GM23248 (cell line): ENCODE measurements around the gene BAZ2B. TPM values are rescaled to one million over a fixed set of nuclear protein-coding genes. Genes with fewer than 3 reads are reported as not detected.
A peak's percentile ranks its signal among the peaks of the same experiment; 100 is the strongest.

Source experiments
- DNase-seq: peaks from one replicate; pipeline ENCODE4 v3.0.0-alpha.2; 2015
- H2AFZ ChIP-seq: fragments of 200-600 bp; sonication (generic); 2 replicates; pipeline ENCODE4 v1.6.1; 2016; ENCODE audit warnings: antibody characterized with exemption
- H3F3A ChIP-seq: fragments of 200-600 bp; sonication (generic); 2 replicates; pipeline ENCODE4 v1.6.1; 2016; ENCODE audit warnings: mild to moderate bottlenecking, antibody characterized with exemption, mixed run types; ENCODE audit not compliant: insufficient read depth
- H3K27ac ChIP-seq: fragments of 200-600 bp; sonication (generic); 2 replicates; pipeline ENCODE4 v1.5.1; 2016; ENCODE audit warnings: mild to moderate bottlenecking
- H3K27me3 ChIP-seq: fragments of 200-600 bp; sonication (generic); replicated peaks from 2 replicates; pipeline ENCODE4 v1.6.1; 2016; ENCODE audit warnings: mild to moderate bottlenecking; ENCODE audit not compliant: insufficient read depth
- H3K36me3 ChIP-seq: fragments of 200-600 bp; sonication (generic); 2 replicates; pipeline ENCODE4 v1.6.1; 2016; ENCODE audit warnings: low read depth, mild to moderate bottlenecking
- H3K4me1 ChIP-seq: fragments of 200-600 bp; sonication (generic); 2 replicates; pipeline ENCODE4 v1.6.1; 2016; ENCODE audit warnings: mild to moderate bottlenecking; ENCODE audit not compliant: insufficient read depth
- H3K4me2 ChIP-seq: fragments of 200-600 bp; sonication (generic); one replicate; pipeline ENCODE4 v1.6.1; 2016; ENCODE audit warnings: mild to moderate bottlenecking; ENCODE audit not compliant: unreplicated experiment
- H3K4me3 ChIP-seq: fragments of 200-600 bp; sonication (generic); 2 replicates; pipeline ENCODE4 v1.5.1; 2016; ENCODE audit warnings: mild to moderate bottlenecking
- H3K79me2 ChIP-seq: fragments of 200-600 bp; sonication (generic); 2 replicates; pipeline ENCODE4 v1.6.1; 2016; ENCODE audit warnings: mild to moderate bottlenecking; ENCODE audit not compliant: insufficient read depth
- H3K9ac ChIP-seq: fragments of 200-600 bp; sonication (generic); 2 replicates; pipeline ENCODE4 v1.6.1; 2016; ENCODE audit warnings: mild to moderate bottlenecking
- H3K9me2 ChIP-seq: fragments of 200-600 bp; sonication (generic); 2 replicates; pipeline ENCODE4 v1.6.1; 2016; ENCODE audit warnings: mixed run types, mild to moderate bottlenecking, moderate library complexity; ENCODE audit not compliant: insufficient read depth
- H3K9me3 ChIP-seq: fragments of 200-600 bp; sonication (generic); one replicate; pipeline ENCODE4 v1.6.1; 2017; ENCODE audit warnings: low read depth
- H4K20me1 ChIP-seq: fragments of 200-600 bp; sonication (generic); 2 replicates; pipeline ENCODE4 v1.6.0; 2016; ENCODE audit not compliant: insufficient read depth
- EZH2 ChIP-seq: fragments of 200-600 bp; sonication (generic); IDR thresholded peaks from 2 replicates; pipeline ENCODE4 v1.6.1; 2018; ENCODE audit warnings: antibody characterized with exemption, mild to moderate bottlenecking; ENCODE audit not compliant: insufficient read depth, poor library complexity, severe bottlenecking
- EZH2phosphoT487 ChIP-seq: fragments of 200-600 bp; sonication (generic); IDR thresholded peaks from 2 replicates; pipeline ENCODE4 v1.6.1; 2018; ENCODE audit warnings: antibody characterized with exemption, moderate library complexity, mild to moderate bottlenecking, low read depth; ENCODE audit not compliant: insufficient read depth
- WGBS, 2 experiments: methylation state at CpG; one replicate each; pipeline ENCODE4 v1.1.6; 2015 to 2017; ENCODE audit warnings: low lambda C conversion rate in 2 of 2, low coverage in 1 of 2; ENCODE audit errors: missing lambda C conversion rate in 2 of 2; 5-methylcytosine and 5-hydroxymethylcytosine counted together
- in situ Hi-C: fragments of 300-500 bp; cut with MboI; formaldehyde crosslinking; loops from 2 replicates; pipeline ENCODE4 v1.15.0; 2020
- polyA plus RNA-seq: library from polyadenylated mRNA; unstranded; fragments of >200 nt; fragmentation: Nextera tagmentation; extraction: Ambion mirVana; gene quantifications from 2 replicates; pipeline ENCODE4 v1.2.1, GENCODE V29; 2016
- total RNA-seq: library from RNA; depleted of rRNA; stranded (reverse); fragments of >200 nt; shearing (Covaris generic); gene quantifications from 2 replicates; pipeline ENCODE4 v1.2.3, GENCODE V29; 2014

BAZ2B gene
- total and polyA plus RNA-seq, 2 experiments from 2014 or later, result 17.0 to 20.5 TPM

- Histone ChIP-seq H3K79me2 (peaks cover 19% of the 10 kb centered on the region; the same call in 1 of the 2 replicates), H3K27ac (no peak overlapping the region), H3K4me2 (no peak overlapping the region), H3K36me3 (no peaks in the 10 kb centered on the region), H3K27me3 (no peaks in the 10 kb centered on the region), H3K4me3 (no peak overlapping the region), H4K20me1 (no peaks in the 10 kb centered on the region), H3K9ac (no peak overlapping the region), H2AFZ (no peak overlapping the region), H3F3A (peaks cover 6% of the 10 kb centered on the region; the same call in 1 of the 2 replicates), H3K9me3 (no peaks in the 10 kb centered on the region), H3K4me1 (peaks cover 7% of the 10 kb centered on the region), H3K9me2 (no peaks in the 10 kb centered on the region)
- in situ Hi-C loops, result no loop called here
- TF ChIP-seq EZH2phosphoT487 (no peak), EZH2 (no peak)
- no peak for DNase-seq
- WGBS, 2 experiments, result 96 to 99% methylated on average over 3 of the region's 3 CpGs
These were observed 110.1 kb downstream of the BAZ2B start for GRCh38 chr2:159506202-159506601.

GRCh38 chr2:159505196-159505595 lies 111.2 kb downstream of the BAZ2B start:
- no peaks in the 10 kb centered on the region for H3K9me2 ChIP-seq
- peak; percentile 7 for DNase-seq
- H2AFZ ChIP-seq, result no peak overlapping the region
- H3K9me3 ChIP-seq, result no peaks in the 10 kb centered on the region
- no peak overlapping the region for H3K27ac ChIP-seq
- no peaks in the 10 kb centered on the region for H3K36me3 ChIP-seq
- no peak overlapping the region for H3K4me2 ChIP-seq
- in situ Hi-C loops, result no loop called here
- no peak overlapping the region for H3K4me3 ChIP-seq
- no peak overlapping the region for H3K9ac ChIP-seq
- no peak for TF ChIP-seq EZH2phosphoT487
- no peak for TF ChIP-seq EZH2
- peaks cover 7% of the 10 kb centered on the region for H3K4me1 ChIP-seq
- H4K20me1 ChIP-seq, result no peaks in the 10 kb centered on the region
- no peaks in the 10 kb centered on the region for H3K27me3 ChIP-seq
- 79 to 94% methylated on average over 1 of the region's 1 CpG for WGBS, 2 experiments
- peaks cover 6% of the 10 kb centered on the region; the same call in 1 of the 2 replicates for H3F3A ChIP-seq
- H3K79me2 ChIP-seq, result peaks cover 17% of the 10 kb centered on the region; the same call in 1 of the 2 replicates

GRCh38 chr2:159501743-159502142 lies 114.6 kb downstream of the BAZ2B start:
- TF ChIP-seq EZH2, result no peak
- no peak for TF ChIP-seq EZH2phosphoT487
- Histone ChIP-seq H3K27ac (no peak overlapping the region), H3K4me1 (peaks cover 15% of the 10 kb centered on the region), H4K20me1 (no peaks in the 10 kb centered on the region), H3K9ac (no peak overlapping the region), H3K27me3 (no peaks in the 10 kb centered on the region), H3K36me3 (no peaks in the 10 kb centered on the region), H3K79me2 (peaks cover 17% of the 10 kb centered on the region; the same call in 1 of the 2 replicates), H3K4me2 (no peak overlapping the region), H2AFZ (no peak overlapping the region), H3K4me3 (no peak overlapping the region), H3K9me3 (no peaks in the 10 kb centered on the region), H3F3A (peaks cover 23% of the 10 kb centered on the region), H3K9me2 (no peaks in the 10 kb centered on the region)
- DNase-seq, result no peak
- 97% methylated on average over 1 of the region's 1 CpG for WGBS, 2 experiments
- in situ Hi-C loops, result no loop called here

GRCh38 chr2:159497847-159498246 lies 118.5 kb downstream of the BAZ2B start:
- Histone ChIP-seq H3K36me3 (no peaks in the 10 kb centered on the region), H3K4me2 (no peak overlapping the region)
- in situ Hi-C loops, result no loop called here

GRCh38 chr2:159497256-159497655 lies 119.1 kb downstream of the BAZ2B start:
- H3K4me2 ChIP-seq, result peak overlapping the region; percentile 65
- no peaks in the 10 kb centered on the region for H3K36me3 ChIP-seq
- peaks cover 13% of the 10 kb centered on the region for H3K4me1 ChIP-seq
- TF ChIP-seq EZH2 (no peak), EZH2phosphoT487 (no peak)
- H2AFZ ChIP-seq, result peak overlapping the region; percentile 59; the same call in 1 of the 2 replicates
- peak; percentile 91 for DNase-seq
- H3K27me3 ChIP-seq, result no peaks in the 10 kb centered on the region
- peaks cover 24% of the 10 kb centered on the region for H3F3A ChIP-seq
- peaks cover 5% of the 10 kb centered on the region for H3K79me2 ChIP-seq
- H3K4me3 ChIP-seq, result peak overlapping the region; percentile 25; the same call in 1 of the 2 replicates
- H3K9ac ChIP-seq, result 0 out of 2 replicates have a peak overlapping the region, but pooled peaks have one; percentile 13
- H3K9me2 ChIP-seq, result no peaks in the 10 kb centered on the region
- no peaks in the 10 kb centered on the region for H4K20me1 ChIP-seq
- in situ Hi-C loops, result no loop called here
- peak overlapping the region; percentile 68 for H3K27ac ChIP-seq
- H3K9me3 ChIP-seq, result no peaks in the 10 kb centered on the region

More at GRCh38 chr2:159497847-159498246, 118.5 kb downstream of the BAZ2B start:
- peak overlapping the region; percentile 68 for H3K27ac ChIP-seq
- H4K20me1 ChIP-seq, result no peaks in the 10 kb centered on the region
- no peak overlapping the region for H3K4me3 ChIP-seq
- peaks cover 13% of the 10 kb centered on the region for H3K4me1 ChIP-seq
- peak overlapping the region; percentile 59; the same call in 1 of the 2 replicates for H2AFZ ChIP-seq
- TF ChIP-seq EZH2phosphoT487, result no peak
- 89 to 95% methylated on average over 2 of the region's 2 CpGs for WGBS, 2 experiments
- no peaks in the 10 kb centered on the region for H3K9me2 ChIP-seq
- peaks cover 5% of the 10 kb centered on the region for H3K79me2 ChIP-seq
- no peaks in the 10 kb centered on the region for H3K9me3 ChIP-seq
- DNase-seq, result peak; percentile 4
- H3F3A ChIP-seq, result peaks cover 24% of the 10 kb centered on the region
- no peaks in the 10 kb centered on the region for H3K27me3 ChIP-seq
- H3K9ac ChIP-seq, result no peak overlapping the region
